Fibroblast of pulmonary artery (primary cell): ENCODE results near the gene MTMR3.

Experiments used
- DNase-seq: peaks from one replicate; pipeline ENCODE4 v3.0.0-alpha.2; 2010; ENCODE audit warnings: low read depth
- H3K4me3 ChIP-seq: replicated peaks from 2 replicates; pipeline ENCODE4 v1.5.1; 2011; ENCODE audit warnings: low read depth, mild to moderate bottlenecking, control low read depth, low read length, moderate library complexity
- CTCF ChIP-seq: IDR thresholded peaks from 2 replicates; pipeline ENCODE4 v1.5.1; 2011; ENCODE audit warnings: mild to moderate bottlenecking, control low read depth, low read length, inconsistent platforms; ENCODE audit errors: missing control alignments

MTMR3 gene

GRCh38 chr22:30045901-30046715 is 163.1 kb downstream of the MTMR3 start:
- no peak overlapping the region for H3K4me3 ChIP-seq

GRCh38 chr22:30046716-30047363 is 163.9 kb downstream of the MTMR3 start:
- no peak for TF ChIP-seq CTCF
- H3K4me3 ChIP-seq = no peak overlapping the region
- no peak for DNase-seq

More at GRCh38 chr22:30045901-30046715, 163.1 kb downstream of the MTMR3 start:
- no peak for DNase-seq
- no peak for TF ChIP-seq CTCF

GRCh38 chr22:30047364-30047738 is 164.4 kb downstream of the MTMR3 start:
- DNase-seq = peak; percentile 12
- TF ChIP-seq CTCF = no peak
- no peak overlapping the region for H3K4me3 ChIP-seq

- no peak overlapping the region for H3K4me3 ChIP-seq
- no peak for TF ChIP-seq CTCF
- no peak for DNase-seq
Measured at GRCh38 chr22:30048681-30049080, 165.7 kb downstream of the MTMR3 start.

- no peak for TF ChIP-seq CTCF
- DNase-seq = no peak
- H3K4me3 ChIP-seq = no peak overlapping the region
Measured at GRCh38 chr22:30054067-30054763, 171.2 kb downstream of the MTMR3 start.

- H3K4me3 ChIP-seq = no peak overlapping the region
- DNase-seq = no peak
- TF ChIP-seq CTCF = no peak
Measured at GRCh38 chr22:30054764-30055069, 171.7 kb downstream of the MTMR3 start.
